ENCODE measurements around the gene ARPC5L. TPM values are rescaled to one million over a fixed set of nuclear protein-coding genes. Genes with fewer than 3 reads are reported as not detected.

Gene ARPC5L
- total RNA-seq, 1 donor from 2014 or later = 22.5 TPM

DNA sequence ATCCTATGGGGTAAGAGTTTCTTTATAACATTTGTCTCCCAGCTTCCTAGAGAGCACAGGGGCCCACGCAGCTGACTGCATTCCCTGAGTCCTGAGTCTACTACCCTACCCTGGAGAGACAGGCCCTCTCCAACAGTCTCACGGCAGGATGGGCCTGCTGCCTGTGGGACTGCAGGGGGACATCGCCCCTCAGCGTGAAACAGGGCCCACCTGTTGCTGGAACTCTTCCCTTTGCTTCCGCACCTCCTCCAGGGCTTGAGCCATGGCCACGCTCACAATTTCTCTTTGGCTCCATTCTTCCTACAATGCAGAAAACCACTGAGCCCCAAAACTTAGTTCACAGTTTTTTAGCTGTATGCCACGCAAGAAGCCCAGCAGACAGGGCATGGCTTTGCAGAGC is 28.2 kb downstream of the ARPC5L start:
- no peak for DNase-seq (ENCODE audit: extremely low spot score, unreplicated experiment)
- Mint-ChIP-seq H3K36me3 (ENCODE audit: unreplicated experiment) (peaks cover 40% of the 10 kb centered on the region), H3K27ac (ENCODE audit: unreplicated experiment) (no peak overlapping the region), H3K4me1 (ENCODE audit: unreplicated experiment) (no peaks in the 10 kb centered on the region), H3K9me3 (ENCODE audit: unreplicated experiment) (no peaks in the 10 kb centered on the region), H3K4me3 (ENCODE audit: unreplicated experiment) (no peak overlapping the region), H3K27me3 (ENCODE audit: unreplicated experiment) (no peaks in the 10 kb centered on the region)
- TF ChIP-seq, protein P1, sequence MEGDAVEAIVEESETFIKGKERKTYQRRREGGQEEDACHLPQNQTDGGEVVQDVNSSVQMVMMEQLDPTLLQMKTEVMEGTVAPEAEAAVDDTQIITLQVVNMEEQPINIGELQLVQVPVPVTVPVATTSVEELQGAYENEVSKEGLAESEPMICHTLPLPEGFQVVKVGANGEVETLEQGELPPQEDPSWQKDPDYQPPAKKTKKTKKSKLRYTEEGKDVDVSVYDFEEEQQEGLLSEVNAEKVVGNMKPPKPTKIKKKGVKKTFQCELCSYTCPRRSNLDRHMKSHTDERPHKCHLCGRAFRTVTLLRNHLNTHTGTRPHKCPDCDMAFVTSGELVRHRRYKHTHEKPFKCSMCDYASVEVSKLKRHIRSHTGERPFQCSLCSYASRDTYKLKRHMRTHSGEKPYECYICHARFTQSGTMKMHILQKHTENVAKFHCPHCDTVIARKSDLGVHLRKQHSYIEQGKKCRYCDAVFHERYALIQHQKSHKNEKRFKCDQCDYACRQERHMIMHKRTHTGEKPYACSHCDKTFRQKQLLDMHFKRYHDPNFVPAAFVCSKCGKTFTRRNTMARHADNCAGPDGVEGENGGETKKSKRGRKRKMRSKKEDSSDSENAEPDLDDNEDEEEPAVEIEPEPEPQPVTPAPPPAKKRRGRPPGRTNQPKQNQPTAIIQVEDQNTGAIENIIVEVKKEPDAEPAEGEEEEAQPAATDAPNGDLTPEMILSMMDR (IDR thresholded peaks at IDR 0.05) = no peak

GRCh38 chr9:124894035-124894740 is 32.3 kb downstream of the ARPC5L start:
- Mint-ChIP-seq H3K9me3 (ENCODE audit: unreplicated experiment) (no peaks in the 10 kb centered on the region), H3K36me3 (ENCODE audit: unreplicated experiment) (peaks cover 33% of the 10 kb centered on the region), H3K4me1 (ENCODE audit: unreplicated experiment) (no peaks in the 10 kb centered on the region), H3K27me3 (ENCODE audit: unreplicated experiment) (no peaks in the 10 kb centered on the region), H3K4me3 (ENCODE audit: unreplicated experiment) (no peak overlapping the region), H3K27ac (ENCODE audit: unreplicated experiment) (no peak overlapping the region)
- DNase-seq (ENCODE audit: extremely low spot score, unreplicated experiment) = no peak
- TF ChIP-seq, protein P1 (IDR thresholded peaks at IDR 0.05) = no peak

DNA sequence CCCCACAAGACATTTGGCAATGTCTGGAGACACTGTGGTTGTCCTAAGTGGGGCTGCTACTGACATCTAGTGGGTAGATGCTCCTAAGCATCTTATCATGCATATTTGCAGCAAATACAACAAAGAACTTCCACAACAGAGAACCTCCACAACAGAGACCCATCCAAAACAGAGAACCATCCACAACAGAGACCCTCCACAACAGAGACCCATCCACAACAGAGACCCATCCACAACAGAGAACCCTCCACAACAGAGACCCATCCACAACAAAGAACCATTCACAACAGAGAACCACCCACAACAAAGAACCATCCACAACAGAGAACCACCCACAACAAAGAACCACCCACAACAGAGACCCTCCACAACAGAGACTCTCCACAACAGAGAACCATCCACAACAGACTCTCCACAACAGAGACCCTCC is 32.8 kb downstream of the ARPC5L start:
- no peak overlapping the region for H3K27ac Mint-ChIP-seq (ENCODE audit: unreplicated experiment)
- no peak overlapping the region for H3K4me3 Mint-ChIP-seq (ENCODE audit: unreplicated experiment)
- H3K9me3 Mint-ChIP-seq (ENCODE audit: unreplicated experiment) = no peaks in the 10 kb centered on the region
- H3K4me1 Mint-ChIP-seq (ENCODE audit: unreplicated experiment) = no peaks in the 10 kb centered on the region
- DNase-seq (ENCODE audit: extremely low spot score, unreplicated experiment) = no peak
- TF ChIP-seq, protein P1 (IDR thresholded peaks at IDR 0.05) = peak; percentile 56
- H3K36me3 Mint-ChIP-seq (ENCODE audit: unreplicated experiment) = peaks cover 32% of the 10 kb centered on the region
- no peaks in the 10 kb centered on the region for H3K27me3 Mint-ChIP-seq (ENCODE audit: unreplicated experiment)

DNA sequence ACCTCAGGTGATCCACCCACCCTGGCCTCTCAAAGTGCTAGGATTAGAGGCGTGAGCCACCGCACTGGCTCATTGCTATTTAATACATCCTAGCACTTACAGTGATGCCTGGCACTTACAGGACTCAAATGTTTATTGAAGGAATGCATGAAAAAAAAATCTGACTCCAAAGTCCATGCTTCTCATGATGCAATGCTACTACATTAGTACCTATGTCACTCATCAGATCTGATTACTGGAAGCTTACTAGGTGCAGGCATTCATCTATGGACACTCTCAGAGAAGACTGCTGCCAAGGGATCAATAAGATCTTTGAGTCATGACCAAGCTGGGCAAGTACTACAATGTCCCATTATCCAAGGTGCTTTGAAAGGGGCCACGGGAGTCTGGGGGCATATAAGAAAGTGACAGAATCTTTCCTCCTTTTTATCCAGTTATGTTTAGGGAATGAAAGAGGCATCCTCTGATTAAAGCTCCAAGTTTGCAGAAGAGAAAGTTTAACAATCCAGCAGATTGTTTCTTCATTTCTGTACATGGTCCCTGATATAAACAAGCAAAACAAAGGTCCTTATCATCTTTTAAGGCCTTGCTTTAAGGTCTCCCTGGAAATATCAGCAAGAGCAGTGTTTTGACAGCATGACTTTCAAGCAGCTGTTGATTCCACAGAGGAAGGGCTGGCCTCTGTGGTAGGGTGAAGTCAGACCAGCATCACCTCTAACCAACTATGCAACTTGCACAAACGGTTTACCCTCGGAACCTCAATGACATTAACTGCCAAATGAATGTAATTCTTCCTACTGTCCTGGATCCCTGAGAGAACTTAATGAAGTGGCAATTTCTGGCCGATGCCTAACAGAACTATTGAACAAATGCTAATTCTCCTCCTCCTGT is 35.9 kb downstream of the ARPC5L start:
- Mint-ChIP-seq H3K27ac (ENCODE audit: unreplicated experiment) (no peak overlapping the region), H3K36me3 (ENCODE audit: unreplicated experiment) (peaks cover 23% of the 10 kb centered on the region), H3K4me3 (ENCODE audit: unreplicated experiment) (no peak overlapping the region), H3K27me3 (ENCODE audit: unreplicated experiment) (no peaks in the 10 kb centered on the region), H3K4me1 (ENCODE audit: unreplicated experiment) (no peaks in the 10 kb centered on the region), H3K9me3 (ENCODE audit: unreplicated experiment) (no peaks in the 10 kb centered on the region)
- TF ChIP-seq, protein P1 (IDR thresholded peaks at IDR 0.05) = no peak
- DNase-seq (ENCODE audit: extremely low spot score, unreplicated experiment) = no peak

DNA sequence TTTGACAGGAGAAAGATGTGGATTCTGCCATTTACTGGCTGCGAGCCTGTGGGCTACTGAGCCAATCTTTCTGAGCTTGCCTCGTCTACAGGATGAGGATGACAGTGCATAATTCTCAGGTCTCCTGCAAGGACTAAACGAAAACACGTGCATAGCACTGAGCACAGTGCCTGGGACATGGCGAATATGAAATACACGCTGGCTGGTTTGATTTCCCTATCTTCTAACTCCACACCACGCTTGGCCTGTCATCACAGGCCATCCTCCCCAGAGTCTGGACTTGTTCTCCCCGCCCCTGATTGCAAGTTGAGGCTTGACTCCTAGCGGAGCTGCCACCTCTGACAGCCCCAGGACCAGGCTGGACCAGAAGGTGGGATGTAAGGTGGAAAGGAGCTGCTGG is 37.9 kb downstream of the ARPC5L start:
- TF ChIP-seq, protein P1 (IDR thresholded peaks at IDR 0.05) = no peak
- H3K27ac Mint-ChIP-seq (ENCODE audit: unreplicated experiment) = no peak overlapping the region
- peaks cover 24% of the 10 kb centered on the region for H3K36me3 Mint-ChIP-seq (ENCODE audit: unreplicated experiment)
- no peaks in the 10 kb centered on the region for H3K9me3 Mint-ChIP-seq (ENCODE audit: unreplicated experiment)
- DNase-seq (ENCODE audit: extremely low spot score, unreplicated experiment) = no peak
- H3K4me1 Mint-ChIP-seq (ENCODE audit: unreplicated experiment) = no peaks in the 10 kb centered on the region
- no peaks in the 10 kb centered on the region for H3K27me3 Mint-ChIP-seq (ENCODE audit: unreplicated experiment)
- no peak overlapping the region for H3K4me3 Mint-ChIP-seq (ENCODE audit: unreplicated experiment)
